Neural cell (in vitro differentiated cells): ENCODE measurements around the gene DNAAF2. TPM values are rescaled to one million over a fixed set of nuclear protein-coding genes. Genes with fewer than 3 reads are reported as not detected.
"Not testable (repeated sequence)": the region's sequence is repeated elsewhere in the genome, so short reads cannot be mapped to it uniquely, and the experiment has no call there.

ENCODE experiments used
- H2AFZ ChIP-seq: fragments of 200-600, 300-800 bp; sonication (generic), shearing (Covaris generic); 2 replicates; pipeline ENCODE4 v1.6.0; 2014; ENCODE audit warnings: low read depth, mild to moderate bottlenecking, antibody characterized with exemption, low read length, moderate library complexity
- H3F3A ChIP-seq: fragments of 200-600 bp; shearing (Covaris generic); 2 replicates; pipeline ENCODE4 v1.6.1; 2016; ENCODE audit warnings: mild to moderate bottlenecking, moderate library complexity, mixed read lengths, antibody characterized with exemption, low read length; ENCODE audit not compliant: insufficient read depth, poor library complexity, severe bottlenecking
- H3K27ac ChIP-seq: fragments of 200-600, 300-800 bp; sonication (generic), shearing (Covaris generic); 2 replicates; pipeline ENCODE4 v1.5.1; 2014; ENCODE audit warnings: mild to moderate bottlenecking, low read length, moderate library complexity
- H3K27me3 ChIP-seq: fragments of 300-800, 200-600 bp; sonication (generic), shearing (Covaris generic); 2 replicates; pipeline ENCODE4 v1.6.0; 2014; ENCODE audit warnings: mild to moderate bottlenecking, low read depth, low read length, moderate library complexity; ENCODE audit not compliant: insufficient read depth
- H3K36me3 ChIP-seq: fragments of 300-800, 200-600 bp; sonication (generic), shearing (Covaris generic); 2 replicates; pipeline ENCODE4 v1.5.1; 2014; ENCODE audit warnings: mild to moderate bottlenecking, antibody characterized with exemption, low read length, moderate library complexity; ENCODE audit not compliant: insufficient read depth
- H3K4me2 ChIP-seq: fragments of 300-800, 200-600 bp; sonication (generic), shearing (Covaris generic); 2 replicates; pipeline ENCODE4 v1.6.0; 2014; ENCODE audit warnings: mild to moderate bottlenecking, low read length
- H3K4me3 ChIP-seq: fragments of 300-800, 200-600 bp; sonication (generic), shearing (Covaris generic); 2 replicates; pipeline ENCODE4 v1.5.1; 2014; ENCODE audit warnings: mild to moderate bottlenecking, low read length, moderate library complexity
- H3K79me2 ChIP-seq: fragments of 200-600 bp; shearing (Covaris generic); replicated peaks from 2 replicates; pipeline ENCODE4 v1.6.0; 2014; ENCODE audit warnings: mild to moderate bottlenecking, low read length, moderate library complexity; ENCODE audit not compliant: insufficient read depth
- H3K9ac ChIP-seq: fragments of 300-800, 200-600 bp; sonication (generic), shearing (Covaris generic); 2 replicates; pipeline ENCODE4 v1.6.1; 2016; ENCODE audit warnings: mild to moderate bottlenecking, low read length, mixed read lengths
- H3K9me2 ChIP-seq: fragments of 200-600 bp; shearing (Covaris generic); 2 replicates; pipeline ENCODE4 v1.6.1; 2016; ENCODE audit warnings: mild to moderate bottlenecking, low read length, mixed read lengths; ENCODE audit not compliant: insufficient read depth
- H3K9me3 ChIP-seq: fragments of 200-600, 300-800 bp; sonication (generic), shearing (Covaris generic); 2 replicates; pipeline ENCODE4 v1.6.1; 2016; ENCODE audit warnings: mild to moderate bottlenecking, mixed run types, low read length, moderate library complexity, mixed read lengths
- H4K20me1 ChIP-seq: fragments of 200-600 bp; shearing (Covaris generic); 2 replicates; pipeline ENCODE4 v1.6.1; 2016; ENCODE audit warnings: mild to moderate bottlenecking, mixed run types; ENCODE audit not compliant: insufficient read depth
- EP300 ChIP-seq: fragments of 450-650 bp; conservative IDR thresholded peaks from 2 replicates; pipeline ENCODE4 v1.6.1; 2014; ENCODE audit warnings: antibody characterized with exemption, mild to moderate bottlenecking, moderate library complexity; ENCODE audit not compliant: poor library complexity, severe bottlenecking
- EZH2 ChIP-seq: fragments of 200-600, 300-800 bp; shearing (Covaris generic), sonication (generic); IDR thresholded peaks from 2 replicates; pipeline ENCODE4 v1.6.1; 2014; ENCODE audit warnings: antibody characterized with exemption, low read length, borderline replicate concordance, mild to moderate bottlenecking; ENCODE audit not compliant: insufficient read depth, poor library complexity, severe bottlenecking
- MXI1 ChIP-seq: fragments of 450-650 bp; conservative IDR thresholded peaks from 2 replicates; pipeline ENCODE4 v1.6.1; 2014; ENCODE audit warnings: antibody characterized with exemption, mild to moderate bottlenecking; ENCODE audit not compliant: poor library complexity, severe bottlenecking
- RAD21 ChIP-seq: fragments of 450-650 bp; conservative IDR thresholded peaks from 2 replicates; pipeline ENCODE4 v1.6.1; 2014; ENCODE audit warnings: antibody characterized with exemption, mild to moderate bottlenecking, moderate library complexity
- TAF1 ChIP-seq: IDR thresholded peaks from 2 replicates; pipeline ENCODE4 v1.6.1; 2012; ENCODE audit warnings: low read depth
- polyA plus RNA-seq: library from polyadenylated mRNA; depleted of rRNA; stranded (reverse); fragments of >200 nt; gene quantifications from 2 replicates; pipeline ENCODE4 v1.2.3, GENCODE V29; 2014
- TF ChIP-seq, protein P1 (sequence below): IDR thresholded peaks from 2 replicates; pipeline ENCODE4 v1.6.1; 2012; ENCODE audit warnings: borderline replicate concordance
- TF ChIP-seq, protein P2 (sequence below): fragments of 450-650 bp; IDR thresholded peaks from 2 replicates; pipeline ENCODE4 v1.5.1; 2014; ENCODE audit warnings: antibody characterized with exemption, mild to moderate bottlenecking, moderate library complexity; ENCODE audit not compliant: poor library complexity, severe bottlenecking

Gene DNAAF2
- polyA plus RNA-seq, 1 donor from 2014 or later = 41.6 TPM

DNA sequence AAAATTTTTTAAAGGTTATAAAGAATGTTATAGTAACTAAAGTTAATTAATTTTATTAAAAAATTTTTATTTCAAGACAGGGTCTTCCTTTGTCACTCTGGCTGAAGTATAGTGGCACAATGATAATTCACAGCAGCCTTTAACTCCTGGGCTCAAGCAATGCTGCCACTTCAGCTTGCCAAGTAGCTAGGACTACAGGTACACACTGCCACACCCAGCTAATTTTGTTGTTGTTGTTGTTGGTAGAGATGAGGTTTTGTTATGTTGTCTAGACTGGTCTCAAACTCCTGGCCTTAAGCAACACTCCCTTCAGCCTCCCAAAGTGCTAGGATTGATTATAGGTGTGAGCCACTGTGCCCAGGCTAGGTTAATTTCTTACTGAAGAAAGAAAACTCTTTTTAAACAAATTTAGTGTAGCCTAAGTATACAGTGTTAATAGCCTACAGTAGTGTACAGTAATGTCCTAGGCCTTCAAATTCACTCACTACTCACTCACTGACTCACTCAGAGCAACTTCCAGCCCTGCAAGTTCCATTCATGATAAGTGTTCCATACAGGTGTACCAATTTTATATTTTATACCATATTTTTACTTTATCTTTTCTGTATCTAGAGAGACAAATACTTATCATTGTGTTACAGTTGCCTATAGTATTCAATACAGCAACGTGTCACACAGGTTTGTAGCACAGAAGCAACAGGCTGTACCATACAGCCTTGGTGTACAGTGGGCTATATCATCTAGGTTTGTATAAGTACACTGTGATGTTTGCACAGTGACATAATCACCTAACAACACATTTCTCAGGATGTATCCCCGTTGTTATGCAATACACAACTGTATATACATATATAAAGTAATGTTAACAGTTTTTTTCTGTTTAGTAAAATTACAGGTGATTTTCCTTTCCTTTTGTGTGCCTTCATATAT, 24.7 kb upstream of the DNAAF2 start:
- H3K4me2 ChIP-seq = no peak overlapping the region
- H3K27ac ChIP-seq = no peak overlapping the region
- no peaks in the 10 kb centered on the region for H3K9me3 ChIP-seq
- H3K36me3 ChIP-seq = no peaks in the 10 kb centered on the region
- TF ChIP-seq TAF1 (no peak), RAD21 (no peak), EP300 (no peak), EZH2 (no peak), MXI1 (no peak)
- TF ChIP-seq, protein P1, sequence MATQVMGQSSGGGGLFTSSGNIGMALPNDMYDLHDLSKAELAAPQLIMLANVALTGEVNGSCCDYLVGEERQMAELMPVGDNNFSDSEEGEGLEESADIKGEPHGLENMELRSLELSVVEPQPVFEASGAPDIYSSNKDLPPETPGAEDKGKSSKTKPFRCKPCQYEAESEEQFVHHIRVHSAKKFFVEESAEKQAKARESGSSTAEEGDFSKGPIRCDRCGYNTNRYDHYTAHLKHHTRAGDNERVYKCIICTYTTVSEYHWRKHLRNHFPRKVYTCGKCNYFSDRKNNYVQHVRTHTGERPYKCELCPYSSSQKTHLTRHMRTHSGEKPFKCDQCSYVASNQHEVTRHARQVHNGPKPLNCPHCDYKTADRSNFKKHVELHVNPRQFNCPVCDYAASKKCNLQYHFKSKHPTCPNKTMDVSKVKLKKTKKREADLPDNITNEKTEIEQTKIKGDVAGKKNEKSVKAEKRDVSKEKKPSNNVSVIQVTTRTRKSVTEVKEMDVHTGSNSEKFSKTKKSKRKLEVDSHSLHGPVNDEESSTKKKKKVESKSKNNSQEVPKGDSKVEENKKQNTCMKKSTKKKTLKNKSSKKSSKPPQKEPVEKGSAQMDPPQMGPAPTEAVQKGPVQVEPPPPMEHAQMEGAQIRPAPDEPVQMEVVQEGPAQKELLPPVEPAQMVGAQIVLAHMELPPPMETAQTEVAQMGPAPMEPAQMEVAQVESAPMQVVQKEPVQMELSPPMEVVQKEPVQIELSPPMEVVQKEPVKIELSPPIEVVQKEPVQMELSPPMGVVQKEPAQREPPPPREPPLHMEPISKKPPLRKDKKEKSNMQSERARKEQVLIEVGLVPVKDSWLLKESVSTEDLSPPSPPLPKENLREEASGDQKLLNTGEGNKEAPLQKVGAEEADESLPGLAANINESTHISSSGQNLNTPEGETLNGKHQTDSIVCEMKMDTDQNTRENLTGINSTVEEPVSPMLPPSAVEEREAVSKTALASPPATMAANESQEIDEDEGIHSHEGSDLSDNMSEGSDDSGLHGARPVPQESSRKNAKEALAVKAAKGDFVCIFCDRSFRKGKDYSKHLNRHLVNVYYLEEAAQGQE = no peak
- H3K9ac ChIP-seq = no peak overlapping the region
- H3K27me3 ChIP-seq = no peaks in the 10 kb centered on the region
- no peak overlapping the region for H2AFZ ChIP-seq
- H4K20me1 ChIP-seq = no peaks in the 10 kb centered on the region
- no peak overlapping the region for H3K4me3 ChIP-seq
- no peaks in the 10 kb centered on the region for H3K79me2 ChIP-seq
- no peaks in the 10 kb centered on the region for H3F3A ChIP-seq
- H3K9me2 ChIP-seq = no peaks in the 10 kb centered on the region

DNA sequence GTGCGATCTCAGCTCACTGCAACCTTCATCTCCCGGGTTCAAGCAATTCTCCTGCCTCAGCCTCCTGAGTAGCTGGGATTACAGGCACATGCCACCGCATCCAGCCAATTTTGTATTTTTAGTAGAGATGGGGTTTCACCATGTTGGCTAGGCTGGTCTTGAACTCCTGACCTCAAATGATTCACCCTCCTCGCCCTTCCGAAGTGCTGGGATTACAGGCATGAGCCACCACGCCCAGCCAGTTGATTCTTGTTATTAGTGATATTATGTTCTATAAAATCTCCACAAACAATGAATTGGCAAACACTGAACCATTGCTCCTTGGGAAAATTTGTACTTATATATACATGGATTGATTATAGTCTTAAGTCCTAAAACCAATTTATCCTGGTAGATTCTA, 22.5 kb upstream of the DNAAF2 start:
- H3K79me2 ChIP-seq, H3K9me2 ChIP-seq, H3K9ac ChIP-seq, H4K20me1 ChIP-seq, H3K4me2 ChIP-seq, H2AFZ ChIP-seq, H3K27me3 ChIP-seq, H3K27ac ChIP-seq, H3K4me3 ChIP-seq, H3F3A ChIP-seq, H3K9me3 ChIP-seq, H3K36me3 ChIP-seq: not testable (repeated sequence)

DNA sequence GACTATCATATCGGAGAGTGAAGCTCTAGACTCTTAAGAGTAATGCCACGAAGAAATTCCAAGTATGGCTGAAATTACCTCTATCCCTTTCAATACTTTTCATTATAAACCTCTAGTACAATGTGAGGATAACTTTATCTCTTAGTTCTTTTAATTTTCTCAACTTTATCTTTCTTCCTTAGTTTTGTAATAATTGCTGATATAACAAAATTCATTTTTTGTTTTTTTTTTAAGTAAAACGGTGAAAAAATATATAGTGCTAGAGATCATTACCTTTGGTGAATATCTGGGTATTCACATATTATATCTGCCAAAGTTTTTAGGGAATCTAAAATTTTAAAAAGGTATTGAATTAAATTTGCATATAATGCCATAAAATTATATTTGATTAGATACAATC, 19.5 kb upstream of the DNAAF2 start:
- H3K9me3 ChIP-seq = no peaks in the 10 kb centered on the region
- no peak for TF ChIP-seq RAD21
- TF ChIP-seq, protein P1 = no peak
- no peak for TF ChIP-seq EP300
- TF ChIP-seq MXI1 = no peak
- TF ChIP-seq, protein P2, sequence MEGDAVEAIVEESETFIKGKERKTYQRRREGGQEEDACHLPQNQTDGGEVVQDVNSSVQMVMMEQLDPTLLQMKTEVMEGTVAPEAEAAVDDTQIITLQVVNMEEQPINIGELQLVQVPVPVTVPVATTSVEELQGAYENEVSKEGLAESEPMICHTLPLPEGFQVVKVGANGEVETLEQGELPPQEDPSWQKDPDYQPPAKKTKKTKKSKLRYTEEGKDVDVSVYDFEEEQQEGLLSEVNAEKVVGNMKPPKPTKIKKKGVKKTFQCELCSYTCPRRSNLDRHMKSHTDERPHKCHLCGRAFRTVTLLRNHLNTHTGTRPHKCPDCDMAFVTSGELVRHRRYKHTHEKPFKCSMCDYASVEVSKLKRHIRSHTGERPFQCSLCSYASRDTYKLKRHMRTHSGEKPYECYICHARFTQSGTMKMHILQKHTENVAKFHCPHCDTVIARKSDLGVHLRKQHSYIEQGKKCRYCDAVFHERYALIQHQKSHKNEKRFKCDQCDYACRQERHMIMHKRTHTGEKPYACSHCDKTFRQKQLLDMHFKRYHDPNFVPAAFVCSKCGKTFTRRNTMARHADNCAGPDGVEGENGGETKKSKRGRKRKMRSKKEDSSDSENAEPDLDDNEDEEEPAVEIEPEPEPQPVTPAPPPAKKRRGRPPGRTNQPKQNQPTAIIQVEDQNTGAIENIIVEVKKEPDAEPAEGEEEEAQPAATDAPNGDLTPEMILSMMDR = no peak
- TF ChIP-seq EZH2 = no peak
- H3K36me3 ChIP-seq = no peaks in the 10 kb centered on the region
- no peaks in the 10 kb centered on the region for H3K27me3 ChIP-seq
- no peaks in the 10 kb centered on the region for H3K9me2 ChIP-seq
- H3F3A ChIP-seq = no peaks in the 10 kb centered on the region
- H4K20me1 ChIP-seq = no peaks in the 10 kb centered on the region
- H3K79me2 ChIP-seq = no peaks in the 10 kb centered on the region
- no peak overlapping the region for H3K27ac ChIP-seq
- H3K9ac ChIP-seq = no peak overlapping the region
- H2AFZ ChIP-seq = no peak overlapping the region
- no peak overlapping the region for H3K4me3 ChIP-seq
- no peak overlapping the region for H3K4me2 ChIP-seq
